Spleen (tissue), 11 donors: ENCODE measurements around the gene NKAIN2. TPM values are rescaled to one million over a fixed set of nuclear protein-coding genes. Genes with fewer than 3 reads are reported as not detected.

Source experiments
- DNase-seq: peaks from one replicate; pipeline ENCODE4 v3.0.0-alpha.2; 2020
- H3K27ac ChIP-seq, 8 donors: fragments of 200-600 bp; sonication (generic) in 7 of 8; 1 replicate in 4 of 8; 2 replicates in 4 of 8; pipeline versions ENCODE4 v1.5.0 to v1.8.0; 2016 to 2021; ENCODE audit warnings: inconsistent platforms in 4 of 8, mild to moderate bottlenecking in 4 of 8, moderate library complexity in 1 of 8
- H3K27me3 ChIP-seq, 7 donors: fragments of 200-600 bp; sonication (generic) in 6 of 7; replicated peaks in 1 of 7; 1 replicate in 4 of 7; 2 replicates in 3 of 7; pipeline versions ENCODE4 v1.5.0 to v1.8.0; 2016 to 2021; ENCODE audit warnings: inconsistent platforms in 3 of 7, mild to moderate bottlenecking in 1 of 7
- H3K36me3 ChIP-seq, 6 donors: fragments of 200-600 bp; sonication (generic) in 5 of 6; 1 replicate in 4 of 6; 2 replicates in 2 of 6; pipeline versions ENCODE4 v1.5.0 to v1.8.0; 2016 to 2021; ENCODE audit warnings: inconsistent platforms in 2 of 6
- H3K4me1 ChIP-seq, 6 donors: fragments of 200-600 bp; sonication (generic) in 5 of 6; 1 replicate in 3 of 6; 2 replicates in 3 of 6; pipeline versions ENCODE4 v1.5.0 to v1.8.0; 2016 to 2021; ENCODE audit warnings: inconsistent platforms in 3 of 6
- H3K4me3 ChIP-seq, 8 donors: fragments of 200-600 bp; sonication (generic) in 7 of 8; 1 replicate in 4 of 8; 2 replicates in 4 of 8; pipeline versions ENCODE4 v1.5.0 to v1.8.0; 2016 to 2021; ENCODE audit warnings: inconsistent platforms in 4 of 8, mild to moderate bottlenecking in 4 of 8, moderate library complexity in 2 of 8
- H3K9me3 ChIP-seq, 8 donors: fragments of 200-600 bp; sonication (generic) in 7 of 8; 1 replicate in 4 of 8; 2 replicates in 4 of 8; pipeline versions ENCODE4 v1.5.0 to v1.8.0; 2016 to 2021; ENCODE audit warnings: inconsistent platforms in 4 of 8
- POLR2A ChIP-seq, 3 donors: fragments of 450-650 bp; IDR thresholded peaks; one replicate each; pipeline ENCODE4 v1.5.1; 2017; ENCODE audit warnings: antibody characterized with exemption in 3 of 3, mild to moderate bottlenecking in 1 of 3
- POLR2AphosphoS5 ChIP-seq, 3 donors: sonication (generic); formaldehyde crosslinking; IDR thresholded peaks; one replicate each; pipeline ENCODE4 v1.5.1; 2017; ENCODE audit warnings: antibody characterized with exemption in 3 of 3
- whole genome bisulfite sequencing, 5 donors: extraction: QIAGEN DNeasy Blood & Tissue Kit in 3 of 5; methylation state at CpG; one replicate each; pipeline versions ENCODE4 v1.1.5 to v1.1.7; 2013 to 2018; 5-methylcytosine and 5-hydroxymethylcytosine counted together
- intact Hi-C: fragments of 100-400 bp; cut with DNase I; formaldehyde crosslinking; loops from one replicate; pipeline ENCODE4 v1.15.0; 2023; ENCODE audit warnings: low total_unique reads
- polyA plus RNA-seq, 3 donors: library from polyadenylated mRNA; stranded (reverse); fragments of 200-250 nt; gene quantifications; one replicate each; pipeline ENCODE4 v1.2.1, GENCODE V29; 2013
- total RNA-seq, 7 donors: library from RNA; depleted of rRNA in 3 of 7; stranded (reverse); fragments of >200 nt in 3 of 7; fragmentation: NEBNext Ultra II Directional in 4 of 7; extraction: Animal tissue kit (Norgen Biotek cat#: 25700) in 4 of 7; gene quantifications; one replicate each; pipeline versions ENCODE4 v1.1.0 to v1.2.1, GENCODE V29; 2016 to 2021
- TF ChIP-seq, protein P1 (sequence below), 11 experiments: fragments of 200-600 bp in 7 of 11; fragments of 450-650 bp in 4 of 11; sonication (generic) in 4 of 11; IDR thresholded peaks in 8 of 11; conservative IDR thresholded peaks in 3 of 11; 1 replicate in 7 of 11; 2 replicates in 4 of 11; pipeline versions ENCODE4 v1.4.0 to v1.8.0; 2016 to 2021; ENCODE audit warnings: antibody characterized with exemption in 11 of 11, inconsistent platforms in 4 of 11, mild to moderate bottlenecking in 1 of 11
- donor health status: healthy with polysubstance abuse.
- donor health status: DM: no; HTN: no; CAD: no; lungs with moderate emphysema.
- donor health status: DM: no; HTN: no; CAD: no.
- donor health status: Bipolar disorder and iron deficiency.
- donor health status: healthy.
- donor health status: DM: no; HTN: no; CAD: no.
- donor health status: DM: yes; HTN: yes; CAD: no.

The NKAIN2 gene
- total and polyA plus RNA-seq, 10 donors: 0.13 to 0.51 (median 0.18) TPM; not detected in 4

- Histone ChIP-seq H3K4me3 (no peak overlapping the region), H3K9me3 (no peaks in the 10 kb centered on the region), H3K36me3 (no peaks in the 10 kb centered on the region), H3K4me1 (no peaks in the 10 kb centered on the region), H3K27me3 (no peaks in the 10 kb centered on the region), H3K27ac (no peak overlapping the region)
- no peak for DNase-seq
- TF ChIP-seq, protein P1, sequence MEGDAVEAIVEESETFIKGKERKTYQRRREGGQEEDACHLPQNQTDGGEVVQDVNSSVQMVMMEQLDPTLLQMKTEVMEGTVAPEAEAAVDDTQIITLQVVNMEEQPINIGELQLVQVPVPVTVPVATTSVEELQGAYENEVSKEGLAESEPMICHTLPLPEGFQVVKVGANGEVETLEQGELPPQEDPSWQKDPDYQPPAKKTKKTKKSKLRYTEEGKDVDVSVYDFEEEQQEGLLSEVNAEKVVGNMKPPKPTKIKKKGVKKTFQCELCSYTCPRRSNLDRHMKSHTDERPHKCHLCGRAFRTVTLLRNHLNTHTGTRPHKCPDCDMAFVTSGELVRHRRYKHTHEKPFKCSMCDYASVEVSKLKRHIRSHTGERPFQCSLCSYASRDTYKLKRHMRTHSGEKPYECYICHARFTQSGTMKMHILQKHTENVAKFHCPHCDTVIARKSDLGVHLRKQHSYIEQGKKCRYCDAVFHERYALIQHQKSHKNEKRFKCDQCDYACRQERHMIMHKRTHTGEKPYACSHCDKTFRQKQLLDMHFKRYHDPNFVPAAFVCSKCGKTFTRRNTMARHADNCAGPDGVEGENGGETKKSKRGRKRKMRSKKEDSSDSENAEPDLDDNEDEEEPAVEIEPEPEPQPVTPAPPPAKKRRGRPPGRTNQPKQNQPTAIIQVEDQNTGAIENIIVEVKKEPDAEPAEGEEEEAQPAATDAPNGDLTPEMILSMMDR (IDR thresholded peaks at IDR 0.05 in 8 of 11, conservative IDR thresholded peaks at IDR 0.05 in 3 of 11): no peak
- WGBS, 5 donors: 71 to 81% (median 75%) methylated on average over 2 of the region's 2 CpGs
- intact Hi-C loops: no loop called here
Observed at GRCh38 chr6:124090491-124090890, 286.8 kb downstream of the NKAIN2 start.

- Histone ChIP-seq H3K27me3 (no peaks in the 10 kb centered on the region), H3K4me3 (no peak overlapping the region), H3K4me1 (no peaks in the 10 kb centered on the region), H3K9me3 (no peaks in the 10 kb centered on the region), H3K27ac (no peak overlapping the region), H3K36me3 (no peaks in the 10 kb centered on the region)
- TF ChIP-seq POLR2AphosphoS5 (IDR thresholded peaks at IDR 0.05) (no peak), POLR2A (IDR thresholded peaks at IDR 0.05) (no peak)
- TF ChIP-seq, protein P1 (IDR thresholded peaks at IDR 0.05 in 8 of 11, conservative IDR thresholded peaks at IDR 0.05 in 3 of 11): no peak
- intact Hi-C loops: no loop called here
- DNase-seq: no peak
- WGBS, 5 donors: 89 to 96% (median 93%) methylated on average over 1 of the region's 1 CpG
Observed at GRCh38 chr6:124099520-124099919, 295.9 kb downstream of the NKAIN2 start.

DNA sequence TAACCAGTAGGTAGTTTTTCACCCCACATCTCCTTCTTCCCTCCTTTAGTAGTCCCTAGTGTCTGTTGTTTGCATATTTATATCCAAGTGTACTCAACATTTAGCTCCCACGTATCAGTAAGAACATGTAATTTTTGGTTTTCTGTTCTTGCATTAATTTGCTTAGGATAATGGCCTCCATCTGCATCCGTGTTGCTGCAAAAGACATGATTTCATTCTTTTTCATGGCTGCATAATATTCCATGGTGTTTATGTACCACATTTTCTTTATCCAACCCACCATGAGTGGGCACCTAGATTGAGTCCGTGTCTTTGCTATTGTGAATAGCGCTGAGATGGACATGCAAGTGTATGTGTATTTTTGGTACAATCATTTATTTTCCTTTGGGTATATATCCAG lies 306.8 kb downstream of the NKAIN2 start:
- no peaks in the 10 kb centered on the region for H3K27me3 ChIP-seq
- no peaks in the 10 kb centered on the region for H3K4me1 ChIP-seq
- 59 to 83% (median 72%) methylated on average over 4 of the region's 4 CpGs for WGBS, 5 donors
- H3K27ac ChIP-seq: no peak overlapping the region
- intact Hi-C loops: no loop called here
- H3K36me3 ChIP-seq: no peaks in the 10 kb centered on the region
- no peak overlapping the region for H3K4me3 ChIP-seq
- TF ChIP-seq POLR2AphosphoS5 (IDR thresholded peaks at IDR 0.05) (no peak), POLR2A (IDR thresholded peaks at IDR 0.05) (no peak)
- TF ChIP-seq, protein P1 (IDR thresholded peaks at IDR 0.05 in 8 of 11, conservative IDR thresholded peaks at IDR 0.05 in 3 of 11): no peak
- peaks cover 0 to 20% (median 3%) of the 10 kb centered on the region in 8 donors for H3K9me3 ChIP-seq
- DNase-seq: no peak

- Histone ChIP-seq H3K36me3 (no peaks in the 10 kb centered on the region), H3K4me1 (no peaks in the 10 kb centered on the region), H3K4me3 (no peak overlapping the region), H3K27me3 (no peaks in the 10 kb centered on the region), H3K9me3 (no peaks in the 10 kb centered on the region), H3K27ac (no peak overlapping the region)
- no peak for DNase-seq
- WGBS, 5 donors: 79 to 93% (median 88%) methylated on average over 1 of the region's 1 CpG
- no peak for TF ChIP-seq POLR2AphosphoS5 (IDR thresholded peaks at IDR 0.05)
- no peak for TF ChIP-seq POLR2A (IDR thresholded peaks at IDR 0.05)
- TF ChIP-seq, protein P1 (IDR thresholded peaks at IDR 0.05 in 8 of 11, conservative IDR thresholded peaks at IDR 0.05 in 3 of 11): no peak
- intact Hi-C loops: no loop called here
Observed at GRCh38 chr6:124119596-124119995, 315.9 kb downstream of the NKAIN2 start.
